ENCODE results near the gene KIAA0232. TPM values are rescaled to one million over a fixed set of nuclear protein-coding genes. Genes with fewer than 3 reads are reported as not detected.

The KIAA0232 gene
- polyA plus RNA-seq, 1 donor (not counting 4 experiments of a cell fraction or from before 2014, with no cell fraction given): 10.0 TPM

GRCh38 chr4:6845027-6845426 lies 62.5 kb downstream of the KIAA0232 start:
- dilution Hi-C loops (cut with MboI; ENCODE audit: extremely low pct_ligation_motif_present, low sequenced_read_pairs): no loop called here
- Histone ChIP-seq H3K4me1 (ENCODE audit: control insufficient read depth, extremely low read depth, insufficient read depth, low read length) (no peaks in the 10 kb centered on the region), H2AFZ (ENCODE audit: control insufficient read depth, low read length) (no peak overlapping the region), H3K27me3 (ENCODE audit: control insufficient read depth, extremely low read depth, insufficient read depth, low read length) (no peaks in the 10 kb centered on the region), H3K79me2 (ENCODE audit: control insufficient read depth, insufficient read depth, low read length) (peaks cover 20% of the 10 kb centered on the region), H3K4me2 (ENCODE audit: control insufficient read depth, extremely low read depth, insufficient read depth, low read depth, low read length) (no peak overlapping the region), H3K9me1 (ENCODE audit: control insufficient read depth, extremely low read depth, insufficient read depth, low read length) (peaks cover 2% of the 10 kb centered on the region), H3K9ac (ENCODE audit: control insufficient read depth, extremely low read depth, insufficient read depth, low read length) (no peak overlapping the region), H3K36me3 (ENCODE audit: control insufficient read depth in 2 of 2, extremely low read depth in 1 of 2, insufficient read depth in 2 of 2, low read length in 2 of 2) (peaks cover 10% of the 10 kb centered on the region in 2 experiments), H3K4me3 (ENCODE audit: control insufficient read depth in 2 of 3, extremely low read depth in 1 of 3, insufficient read depth in 2 of 3, low read depth in 1 of 3, low read length in 3 of 3) (no peak overlapping the region), H3K9me3 (ENCODE audit: control insufficient read depth, low read depth, low read length) (no peaks in the 10 kb centered on the region), H3K27ac (ENCODE audit: control insufficient read depth, insufficient read depth, low read length) (no peak overlapping the region), H4K20me1 (ENCODE audit: control insufficient read depth, extremely low read depth, insufficient read depth, low read length) (no peaks in the 10 kb centered on the region)
- FAIRE-seq: no peak
- DNase-seq (ENCODE audit: low read depth, low spot score): no peak
- no peak for TF ChIP-seq CTCF (optimal IDR thresholded peaks at IDR 0.05 in 1 of 3, IDR thresholded peaks at IDR 0.05 in 1 of 3, conservative IDR thresholded peaks at IDR 0.05 in 1 of 3; ENCODE audit: extremely low read depth in 1 of 3, insufficient read depth in 2 of 3, low read length in 3 of 3)
- TF ChIP-seq EZH2 (IDR thresholded peaks at IDR 0.05; ENCODE audit: low read length): no peak

- no peak overlapping the region for H3K9ac ChIP-seq (ENCODE audit: control insufficient read depth, extremely low read depth, insufficient read depth, low read length)
- peaks cover 10% of the 10 kb centered on the region in 2 experiments for H3K36me3 ChIP-seq (ENCODE audit: control insufficient read depth in 2 of 2, extremely low read depth in 1 of 2, insufficient read depth in 2 of 2, low read length in 2 of 2)
- H3K27ac ChIP-seq (ENCODE audit: control insufficient read depth, insufficient read depth, low read length): no peak overlapping the region
- DNase-seq (ENCODE audit: low read depth, low spot score): no peak
- H3K4me2 ChIP-seq (ENCODE audit: control insufficient read depth, extremely low read depth, insufficient read depth, low read depth, low read length): no peak overlapping the region
- no peaks in the 10 kb centered on the region for H3K27me3 ChIP-seq (ENCODE audit: control insufficient read depth, extremely low read depth, insufficient read depth, low read length)
- no peak for FAIRE-seq
- no peak overlapping the region for H2AFZ ChIP-seq (ENCODE audit: control insufficient read depth, low read length)
- H3K9me1 ChIP-seq (ENCODE audit: control insufficient read depth, extremely low read depth, insufficient read depth, low read length): peaks cover 2% of the 10 kb centered on the region
- no peaks in the 10 kb centered on the region for H3K4me1 ChIP-seq (ENCODE audit: control insufficient read depth, extremely low read depth, insufficient read depth, low read length)
- H4K20me1 ChIP-seq (ENCODE audit: control insufficient read depth, extremely low read depth, insufficient read depth, low read length): no peaks in the 10 kb centered on the region
- dilution Hi-C loops (cut with MboI; ENCODE audit: extremely low pct_ligation_motif_present, low sequenced_read_pairs): no loop called here
- no peaks in the 10 kb centered on the region for H3K9me3 ChIP-seq (ENCODE audit: control insufficient read depth, low read depth, low read length)
- no peak overlapping the region for H3K4me3 ChIP-seq (ENCODE audit: control insufficient read depth in 2 of 3, extremely low read depth in 1 of 3, insufficient read depth in 2 of 3, low read depth in 1 of 3, low read length in 3 of 3)
- no peak for TF ChIP-seq EZH2 (IDR thresholded peaks at IDR 0.05; ENCODE audit: low read length)
- no peak for TF ChIP-seq CTCF (optimal IDR thresholded peaks at IDR 0.05 in 1 of 3, IDR thresholded peaks at IDR 0.05 in 1 of 3, conservative IDR thresholded peaks at IDR 0.05 in 1 of 3; ENCODE audit: extremely low read depth in 1 of 3, insufficient read depth in 2 of 3, low read length in 3 of 3)
- H3K79me2 ChIP-seq (ENCODE audit: control insufficient read depth, insufficient read depth, low read length): peaks cover 16% of the 10 kb centered on the region
These were observed 63.0 kb downstream of the KIAA0232 start for GRCh38 chr4:6845574-6845973.

All from keratinocyte (primary cell).